GM19238 (cell line): ENCODE results near the gene TSEN34.

ENCODE experiments used
- DNase-seq: peaks from one replicate; pipeline ENCODE4 v3.0.0; 2011; ENCODE audit warnings: low spot score; ENCODE audit not compliant: insufficient read length

The TSEN34 gene

DNA sequence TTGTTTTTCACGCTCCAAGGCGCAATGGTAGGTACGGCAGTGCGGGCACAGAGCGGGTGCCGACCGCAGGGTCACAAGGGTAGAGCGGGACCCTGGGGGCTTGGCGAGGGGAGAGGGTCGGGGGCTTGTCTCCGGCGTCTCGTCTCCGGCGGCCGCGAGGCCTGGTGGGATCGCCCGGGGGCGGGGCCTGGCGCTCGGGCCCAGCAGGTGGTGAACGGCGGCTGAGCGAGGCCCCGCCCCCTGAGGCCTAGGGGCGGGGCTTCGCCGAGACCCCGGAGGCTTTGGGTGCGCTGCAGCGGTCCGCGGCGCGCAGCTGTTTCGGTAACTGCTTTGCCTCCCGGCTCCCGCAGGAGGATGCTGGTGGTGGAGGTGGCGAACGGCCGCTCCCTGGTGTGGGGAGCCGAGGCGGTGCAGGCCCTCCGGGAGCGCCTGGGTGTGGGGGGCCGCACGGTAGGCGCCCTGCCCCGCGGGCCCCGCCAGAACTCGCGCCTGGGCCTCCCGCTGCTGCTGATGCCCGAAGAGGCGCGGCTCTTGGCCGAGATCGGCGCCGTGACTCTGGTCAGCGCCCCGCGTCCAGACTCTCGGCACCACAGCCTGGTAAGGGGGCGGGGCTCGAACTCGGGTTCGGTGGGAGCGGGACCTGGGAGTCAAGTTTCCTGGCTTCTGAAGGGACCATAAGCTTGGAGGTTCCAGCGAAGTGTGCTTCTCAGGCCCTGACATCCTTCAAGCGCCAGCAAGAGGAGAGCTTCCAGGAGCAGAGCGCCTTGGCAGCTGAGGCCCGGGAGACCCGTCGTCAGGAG is at the start of gene TSEN34:
Gene TSEN34, plus strand, starts transcription at position 298 of the 800 bp plus-strand sequence. Its CDS starts 57 bp downstream, at position 355.
- peak; percentile 63 for DNase-seq

DNA sequence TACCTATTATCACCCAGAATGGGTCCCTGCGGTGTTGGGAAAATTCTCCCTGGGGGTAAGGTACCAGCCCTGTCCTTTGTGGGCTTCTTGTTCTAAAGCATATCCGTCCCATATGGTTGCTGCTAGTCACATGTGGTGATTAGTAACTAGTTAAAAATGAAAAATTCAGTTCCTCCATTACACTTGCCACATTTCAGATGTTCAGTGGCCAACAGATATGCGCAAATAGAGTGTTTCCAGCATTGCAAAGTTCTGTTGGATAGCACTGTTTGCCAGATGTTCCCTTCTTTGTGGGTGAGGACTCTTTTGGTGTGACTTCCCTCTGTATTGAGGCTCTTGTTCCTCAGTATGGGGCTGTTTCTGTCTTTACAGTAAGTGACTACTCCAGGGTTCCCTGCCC is 49.8 kb upstream of the TSEN34 start:
- no peak for DNase-seq

DNA sequence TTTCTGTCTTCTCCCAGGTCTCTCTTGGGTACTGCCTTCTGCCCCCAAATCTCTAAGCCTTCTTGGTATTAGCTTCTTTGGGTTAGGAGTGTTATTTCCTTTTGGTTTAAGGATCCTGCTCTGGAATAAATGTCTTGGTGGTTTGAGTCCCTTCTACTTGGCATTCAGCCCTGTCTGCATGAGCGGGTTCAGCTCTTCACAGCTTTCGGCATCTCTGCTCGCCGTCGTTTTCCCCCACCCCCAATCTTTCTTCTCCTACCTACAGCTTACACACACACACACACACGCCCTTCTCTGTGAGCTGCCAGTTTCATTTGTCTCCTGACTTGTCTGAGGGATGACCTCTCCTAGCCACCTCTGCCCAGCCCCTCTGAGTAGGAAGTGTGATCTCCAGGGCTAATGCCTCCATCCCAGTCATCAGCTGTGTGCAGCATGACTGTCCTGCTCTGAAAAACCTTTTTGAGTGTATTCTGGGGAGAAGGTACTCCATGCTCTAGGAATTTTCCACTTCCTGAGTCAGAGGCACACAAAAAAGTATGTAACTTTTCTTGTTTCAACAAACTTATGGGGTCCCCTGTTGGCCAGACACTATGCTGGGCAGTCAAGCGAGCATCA is 48.8 kb upstream of the TSEN34 start:
- DNase-seq: no peak

- DNase-seq: no peak
These were observed 45.5 kb upstream of the TSEN34 start for GRCh38 chr19:54145541-54146158.

- no peak for DNase-seq
These were observed 43.4 kb upstream of the TSEN34 start for GRCh38 chr19:54147676-54148075.

DNA sequence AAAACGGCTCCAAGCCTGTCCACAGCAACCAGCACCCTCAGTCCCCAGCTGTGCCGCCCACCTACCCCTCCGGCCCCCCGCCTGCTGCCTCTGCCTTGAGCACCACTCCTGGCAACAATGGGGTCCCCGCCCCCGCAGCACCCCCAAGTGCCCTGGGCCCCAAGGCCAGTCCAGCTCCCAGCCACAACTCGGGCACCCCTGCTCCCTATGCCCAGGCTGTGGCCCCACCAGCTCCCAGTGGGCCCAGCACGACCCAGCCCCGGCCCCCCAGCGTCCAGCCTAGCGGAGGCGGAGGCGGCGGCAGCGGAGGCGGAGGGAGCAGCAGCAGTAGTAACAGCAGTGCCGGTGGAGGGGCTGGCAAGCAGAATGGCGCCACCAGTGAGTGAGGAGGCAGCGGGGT is 43.0 kb upstream of the TSEN34 start:
- DNase-seq: no peak

- no peak for DNase-seq
These were observed 41.9 kb upstream of the TSEN34 start for GRCh38 chr19:54149021-54149812.

GRCh38 chr19:54151362-54152035 is 39.6 kb upstream of the TSEN34 start:
- DNase-seq: no peak

DNA sequence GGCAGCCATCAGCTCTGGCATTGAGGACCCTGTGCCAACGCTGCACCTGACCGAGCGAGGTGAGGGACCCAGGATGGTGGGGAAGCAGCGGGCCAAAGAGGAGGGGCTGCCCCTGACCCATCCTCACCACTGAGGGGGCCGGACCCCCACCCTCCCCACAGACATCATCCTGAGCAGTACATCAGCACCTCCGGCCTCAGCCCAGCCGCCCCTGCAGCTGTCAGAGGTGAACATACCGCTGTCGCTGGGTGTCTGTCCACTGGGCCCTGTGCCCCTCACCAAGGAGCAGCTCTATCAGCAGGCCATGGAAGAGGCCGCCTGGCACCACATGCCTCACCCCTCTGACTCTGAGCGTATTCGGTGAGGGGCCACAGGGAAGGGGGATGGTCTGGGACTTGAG is 38.8 kb upstream of the TSEN34 start:
- no peak for DNase-seq

DNA sequence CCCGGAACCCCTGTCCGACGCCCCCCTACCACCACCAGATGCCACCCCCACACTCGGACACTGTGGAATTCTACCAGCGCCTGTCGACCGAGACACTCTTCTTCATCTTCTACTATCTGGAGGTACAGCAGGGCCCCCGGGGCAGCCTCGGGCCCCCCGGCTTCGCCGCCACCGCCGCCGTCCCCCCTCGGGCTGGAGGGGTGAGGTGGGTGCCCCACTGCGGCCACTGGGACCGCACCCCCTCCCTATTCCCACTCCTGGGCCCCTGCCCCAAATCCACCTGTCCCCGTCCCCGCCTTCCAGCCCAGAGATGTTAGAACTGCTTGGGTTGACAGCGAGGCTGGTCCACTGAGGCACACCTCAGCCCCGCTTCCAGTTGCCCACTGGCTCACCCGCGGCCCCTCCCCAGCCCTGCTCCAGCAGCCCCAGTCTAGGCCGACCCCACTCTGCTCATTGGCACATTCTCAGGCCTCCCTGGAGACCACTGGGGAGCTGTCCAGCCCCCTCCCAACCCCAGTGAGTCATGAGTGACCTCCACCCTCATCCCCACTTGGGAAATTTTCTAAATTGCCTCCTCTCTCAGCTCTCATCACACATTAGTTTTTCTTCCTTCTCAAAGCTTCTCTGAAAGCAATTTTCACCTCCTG is 38.1 kb upstream of the TSEN34 start:
- DNase-seq: no peak

DNA sequence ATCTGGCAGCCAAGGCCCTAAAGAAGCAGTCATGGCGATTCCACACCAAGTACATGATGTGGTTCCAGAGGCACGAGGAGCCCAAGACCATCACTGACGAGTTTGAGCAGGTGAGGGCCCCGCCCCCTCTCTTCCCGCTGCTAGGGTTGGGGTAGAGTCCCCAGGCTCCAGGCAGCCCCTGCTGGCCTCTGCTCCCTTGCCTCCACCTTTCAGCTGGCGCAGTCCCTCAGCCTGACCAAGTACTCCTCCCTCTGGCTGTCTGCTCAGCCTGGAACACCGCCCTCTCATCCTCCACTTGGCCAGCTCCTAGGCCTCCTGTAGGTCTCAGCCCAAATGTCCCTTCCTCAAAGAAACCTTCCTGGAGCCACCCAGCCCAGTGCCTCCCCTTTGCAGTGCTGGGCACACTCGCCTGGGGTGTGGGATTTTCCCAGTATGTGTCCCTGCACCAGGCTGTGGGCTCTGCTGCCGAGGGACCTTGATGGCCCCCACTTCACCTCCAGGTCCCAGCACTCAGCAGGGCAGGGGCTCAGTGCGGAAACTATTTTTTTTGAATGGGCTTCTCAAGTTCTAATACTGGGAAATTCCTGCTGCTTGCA is 37.3 kb upstream of the TSEN34 start:
- DNase-seq: no peak

- no peak for DNase-seq
These were observed 36.3 kb upstream of the TSEN34 start for GRCh38 chr19:54154603-54155345.

DNA sequence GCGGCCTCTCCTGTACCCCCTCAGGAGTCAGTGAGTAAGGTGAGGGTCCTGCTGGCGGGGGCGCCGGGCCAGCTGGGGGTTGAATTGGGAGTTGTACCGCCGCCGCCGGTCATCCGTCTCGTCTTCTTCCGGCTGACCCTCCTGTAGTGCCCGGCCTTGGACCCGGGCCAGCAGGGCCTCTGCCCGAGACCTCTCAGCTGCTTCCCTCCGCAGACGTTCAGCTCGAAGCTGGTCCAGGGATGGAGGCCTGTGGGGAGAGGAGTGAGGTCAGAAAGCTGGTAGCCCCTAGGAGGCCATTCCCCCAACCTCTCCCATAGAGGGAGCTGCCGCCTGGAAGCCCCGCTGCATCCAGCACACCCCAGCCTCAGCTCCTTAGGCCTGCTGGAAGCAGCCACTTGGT is 35.4 kb upstream of the TSEN34 start:
- DNase-seq: no peak

DNA sequence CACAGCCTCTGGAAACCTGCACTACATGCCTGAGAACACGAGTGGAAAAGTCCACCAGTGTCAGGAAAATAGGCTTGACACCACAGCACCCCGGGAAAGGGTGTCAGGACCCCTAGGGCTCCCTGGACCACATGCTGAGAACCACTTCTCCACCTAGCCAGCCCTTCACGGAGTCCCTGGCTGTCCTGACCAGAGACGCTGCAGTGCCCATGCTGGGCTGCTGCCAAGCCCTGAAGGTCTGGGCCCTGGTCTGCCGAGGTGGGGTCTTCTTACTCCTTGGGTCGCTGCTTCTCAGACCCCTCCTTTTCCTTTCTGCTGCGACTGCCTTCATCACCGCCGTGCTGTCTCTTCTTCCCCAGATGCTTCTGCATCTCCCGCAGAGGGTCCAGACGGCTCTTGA is 34.6 kb upstream of the TSEN34 start:
- no peak for DNase-seq

DNA sequence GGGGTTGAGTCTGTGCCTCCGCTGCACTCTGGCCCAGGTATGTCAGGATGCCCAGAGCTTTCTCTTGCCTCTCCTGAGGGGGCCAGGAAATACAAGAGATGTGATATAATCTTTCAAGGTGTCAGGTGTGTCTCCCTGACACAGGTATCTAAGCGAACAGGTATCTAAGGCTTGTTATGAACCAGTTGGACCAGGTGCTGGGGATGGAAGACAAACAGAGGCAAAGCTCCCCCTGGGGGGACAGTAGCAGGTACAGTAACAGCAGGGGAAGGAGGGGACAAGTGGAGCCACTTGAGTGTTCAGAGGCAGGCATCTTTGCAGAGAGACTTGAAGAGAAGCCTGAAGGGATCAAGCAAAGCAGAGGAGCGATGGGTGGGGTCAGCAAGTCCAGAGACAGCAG is 34.2 kb upstream of the TSEN34 start:
- no peak for DNase-seq

- DNase-seq: peak; percentile 39
These were observed 32.2 kb upstream of the TSEN34 start for GRCh38 chr19:54158812-54159351.

GRCh38 chr19:54159352-54160181 is 31.5 kb upstream of the TSEN34 start, which contains the start of gene LENG1:
Gene LENG1, minus strand, starts transcription at chr19:54159721. Its CDS starts 26 bp downstream, at chr19:54159695.
- peak; percentile 99 for DNase-seq

DNA sequence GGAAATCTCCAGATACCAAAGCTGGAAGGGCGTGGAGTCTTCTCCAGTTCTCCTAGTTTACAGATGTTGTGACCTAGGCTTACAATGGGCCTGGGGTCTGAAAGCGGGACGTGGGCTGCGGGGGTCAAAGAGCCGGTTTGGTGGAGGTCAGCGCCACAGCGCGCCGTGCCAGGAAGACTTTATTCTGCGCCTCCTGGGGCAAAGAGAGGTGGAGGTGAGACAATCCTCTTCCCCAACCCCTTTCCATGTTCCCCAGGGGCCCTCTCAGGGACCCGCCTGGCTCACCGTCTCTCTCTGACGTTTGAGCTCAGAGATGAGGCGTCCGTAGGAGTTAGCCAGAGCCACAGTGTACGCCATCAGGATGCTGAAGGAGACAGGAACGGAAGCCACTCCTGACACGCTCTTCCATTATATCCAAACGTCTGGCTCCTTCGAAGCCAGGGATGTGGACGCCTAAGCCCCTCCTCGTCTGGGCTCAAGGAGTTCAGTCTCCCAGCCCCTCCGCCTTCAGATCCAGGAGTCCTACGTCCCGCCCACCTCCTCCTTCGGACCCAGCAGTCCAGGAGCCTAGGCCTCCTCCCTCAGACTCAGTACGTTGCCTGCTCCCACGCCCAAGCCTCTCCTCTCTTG is 30.8 kb upstream of the TSEN34 start:
- DNase-seq: no peak
